ENCODE results near the gene SHANK2.

DNA sequence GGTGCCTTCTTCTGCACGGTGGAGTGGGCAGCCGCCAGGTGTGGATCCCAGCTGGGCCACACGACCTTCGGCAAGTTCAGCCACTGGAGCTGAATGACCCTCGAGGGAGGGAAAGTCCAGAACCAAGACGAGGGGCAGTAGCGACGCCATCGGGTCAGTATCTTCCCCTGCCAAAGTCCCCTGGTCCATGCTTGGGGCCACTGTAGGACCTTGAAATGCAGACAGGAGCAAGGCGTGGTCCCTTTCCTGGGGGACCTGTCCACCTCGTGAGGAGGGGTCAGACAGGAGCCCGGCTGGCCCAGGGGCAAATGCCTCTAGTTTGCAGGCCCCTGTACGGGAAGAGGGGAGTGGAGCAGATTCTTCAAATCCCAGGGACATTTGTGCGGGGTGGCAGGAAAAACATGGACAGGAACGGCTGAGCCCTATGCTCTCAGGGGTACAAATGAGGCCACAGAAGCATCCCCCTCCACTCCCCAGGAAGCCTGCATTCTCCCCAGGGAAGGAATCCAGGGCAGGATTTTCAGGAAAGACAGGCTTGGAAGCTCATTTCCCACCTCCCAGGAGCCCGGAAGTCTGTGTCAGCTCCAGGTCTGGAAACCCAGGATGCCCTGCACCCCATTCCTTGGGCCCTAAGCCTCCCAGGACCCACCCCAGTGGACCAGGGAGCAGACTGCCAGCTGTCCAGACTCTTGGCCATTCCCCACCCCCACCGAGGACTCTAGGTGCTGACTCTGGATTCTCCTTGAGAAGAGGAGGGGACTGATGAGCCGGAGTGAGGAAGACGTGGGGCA lies 6.6 kb downstream of the SHANK2 start:
- TF ChIP-seq, protein P1, sequence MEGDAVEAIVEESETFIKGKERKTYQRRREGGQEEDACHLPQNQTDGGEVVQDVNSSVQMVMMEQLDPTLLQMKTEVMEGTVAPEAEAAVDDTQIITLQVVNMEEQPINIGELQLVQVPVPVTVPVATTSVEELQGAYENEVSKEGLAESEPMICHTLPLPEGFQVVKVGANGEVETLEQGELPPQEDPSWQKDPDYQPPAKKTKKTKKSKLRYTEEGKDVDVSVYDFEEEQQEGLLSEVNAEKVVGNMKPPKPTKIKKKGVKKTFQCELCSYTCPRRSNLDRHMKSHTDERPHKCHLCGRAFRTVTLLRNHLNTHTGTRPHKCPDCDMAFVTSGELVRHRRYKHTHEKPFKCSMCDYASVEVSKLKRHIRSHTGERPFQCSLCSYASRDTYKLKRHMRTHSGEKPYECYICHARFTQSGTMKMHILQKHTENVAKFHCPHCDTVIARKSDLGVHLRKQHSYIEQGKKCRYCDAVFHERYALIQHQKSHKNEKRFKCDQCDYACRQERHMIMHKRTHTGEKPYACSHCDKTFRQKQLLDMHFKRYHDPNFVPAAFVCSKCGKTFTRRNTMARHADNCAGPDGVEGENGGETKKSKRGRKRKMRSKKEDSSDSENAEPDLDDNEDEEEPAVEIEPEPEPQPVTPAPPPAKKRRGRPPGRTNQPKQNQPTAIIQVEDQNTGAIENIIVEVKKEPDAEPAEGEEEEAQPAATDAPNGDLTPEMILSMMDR (conservative IDR thresholded peaks at IDR 0.05 in 1 of 2, IDR thresholded peaks at IDR 0.05 in 1 of 2; ENCODE audit: extremely low read depth in 1 of 2, insufficient read depth in 1 of 2, low read depth in 1 of 2, low read length in 2 of 2) = no peak
- TF ChIP-seq EZH2 (IDR thresholded peaks at IDR 0.05; ENCODE audit: borderline replicate concordance, low read length) = no peak

Measured in mammary epithelial cell (primary cell).